ENCODE data around the gene GLS. TPM values are rescaled to one million over a fixed set of nuclear protein-coding genes. Genes with fewer than 3 reads are reported as not detected.

GLS gene
- total RNA-seq, 4 donors from 2014 or later, result 85.4 to 219 (median 117) TPM

DNA sequence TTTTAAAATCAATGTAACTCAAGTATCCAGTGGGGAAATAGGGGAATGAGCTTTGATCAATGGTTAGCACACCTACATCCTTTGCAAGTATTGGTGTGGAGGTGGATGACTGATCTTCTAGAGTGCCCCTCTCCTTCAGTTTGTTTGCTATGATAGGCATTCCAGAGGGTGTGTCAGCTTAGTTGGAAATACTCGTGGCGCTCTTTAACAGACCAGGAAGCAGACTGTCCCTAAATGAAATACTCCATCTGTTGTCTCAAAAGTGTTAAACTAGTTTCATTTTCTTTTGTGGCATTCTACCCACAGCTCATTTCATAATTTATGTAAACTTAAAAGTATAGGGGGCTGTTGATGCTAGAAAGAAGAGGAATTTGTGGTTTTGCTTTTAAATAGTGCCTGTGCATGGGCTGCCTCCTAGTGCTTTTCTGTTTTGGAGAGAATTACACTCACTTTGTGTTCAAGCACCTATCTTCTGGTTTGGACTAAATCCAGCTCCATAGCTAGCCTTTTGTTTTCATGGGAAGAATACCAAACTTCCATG lies 67.2 kb downstream of the GLS start:
- no peaks in the 10 kb centered on the region for H3K36me3 ChIP-seq
- no peaks in the 10 kb centered on the region for H3K27me3 ChIP-seq
- H3K4me3 ChIP-seq, result peak overlapping the region in 1 of 2 donors; percentile 0
- H3K9me3 ChIP-seq, result no peaks in the 10 kb centered on the region
- 7 to 20% methylated on average over 2 of the region's 2 CpGs for WGBS, 2 donors (ENCODE audit: low coverage in 1 of 2)
- peak; percentile 46 for ATAC-seq
- peaks cover 12 to 33% (median 12%) of the 10 kb centered on the region in 3 donors for H3K4me1 ChIP-seq
- TF ChIP-seq POLR2AphosphoS5 (IDR thresholded peaks at IDR 0.05) (no peak), EP300 (IDR thresholded peaks at IDR 0.05) (no peak), POLR2A (IDR thresholded peaks at IDR 0.05) (no peak)
- TF ChIP-seq, protein P1, sequence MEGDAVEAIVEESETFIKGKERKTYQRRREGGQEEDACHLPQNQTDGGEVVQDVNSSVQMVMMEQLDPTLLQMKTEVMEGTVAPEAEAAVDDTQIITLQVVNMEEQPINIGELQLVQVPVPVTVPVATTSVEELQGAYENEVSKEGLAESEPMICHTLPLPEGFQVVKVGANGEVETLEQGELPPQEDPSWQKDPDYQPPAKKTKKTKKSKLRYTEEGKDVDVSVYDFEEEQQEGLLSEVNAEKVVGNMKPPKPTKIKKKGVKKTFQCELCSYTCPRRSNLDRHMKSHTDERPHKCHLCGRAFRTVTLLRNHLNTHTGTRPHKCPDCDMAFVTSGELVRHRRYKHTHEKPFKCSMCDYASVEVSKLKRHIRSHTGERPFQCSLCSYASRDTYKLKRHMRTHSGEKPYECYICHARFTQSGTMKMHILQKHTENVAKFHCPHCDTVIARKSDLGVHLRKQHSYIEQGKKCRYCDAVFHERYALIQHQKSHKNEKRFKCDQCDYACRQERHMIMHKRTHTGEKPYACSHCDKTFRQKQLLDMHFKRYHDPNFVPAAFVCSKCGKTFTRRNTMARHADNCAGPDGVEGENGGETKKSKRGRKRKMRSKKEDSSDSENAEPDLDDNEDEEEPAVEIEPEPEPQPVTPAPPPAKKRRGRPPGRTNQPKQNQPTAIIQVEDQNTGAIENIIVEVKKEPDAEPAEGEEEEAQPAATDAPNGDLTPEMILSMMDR (IDR thresholded peaks at IDR 0.05), result no peak
- H3K27ac ChIP-seq, result peak overlapping the region in 2 of 4 donors; percentile 36 to 42

DNA sequence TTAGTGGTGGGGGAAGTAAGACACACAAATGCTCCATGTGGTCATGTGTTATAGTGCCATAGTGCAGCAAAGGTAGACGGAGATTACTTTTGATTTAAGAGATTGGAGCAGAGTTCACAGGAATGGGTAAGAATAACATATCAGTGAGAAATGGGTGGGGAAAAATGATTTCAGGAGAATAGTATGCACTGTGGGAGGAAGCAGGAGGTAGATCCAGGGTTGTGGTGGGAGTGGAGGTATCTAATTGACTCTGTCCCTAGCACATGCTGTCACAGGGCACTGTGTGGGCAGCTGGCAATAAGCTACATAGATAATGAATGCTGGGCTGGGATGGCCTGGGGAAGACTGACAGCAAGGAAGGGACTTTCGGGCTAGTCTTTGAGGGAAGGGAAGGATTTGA lies 68.0 kb downstream of the GLS start:
- peaks cover 12 to 33% (median 12%) of the 10 kb centered on the region in 3 donors for H3K4me1 ChIP-seq
- no peak overlapping the region for H3K27ac ChIP-seq
- no peak overlapping the region for H3K4me3 ChIP-seq
- 46 to 52% methylated on average over 2 of the region's 2 CpGs for WGBS, 2 donors (ENCODE audit: low coverage in 1 of 2)
- H3K27me3 ChIP-seq, result no peaks in the 10 kb centered on the region
- ATAC-seq, result no peak
- H3K9me3 ChIP-seq, result no peaks in the 10 kb centered on the region
- no peaks in the 10 kb centered on the region for H3K36me3 ChIP-seq
- TF ChIP-seq, protein P1 (IDR thresholded peaks at IDR 0.05), result no peak
- TF ChIP-seq POLR2AphosphoS5 (IDR thresholded peaks at IDR 0.05) (no peak), POLR2A (IDR thresholded peaks at IDR 0.05) (no peak), EP300 (IDR thresholded peaks at IDR 0.05) (no peak)

- TF ChIP-seq POLR2AphosphoS5 (IDR thresholded peaks at IDR 0.05) (no peak), EP300 (IDR thresholded peaks at IDR 0.05) (no peak), POLR2A (IDR thresholded peaks at IDR 0.05) (no peak)
- TF ChIP-seq, protein P1 (IDR thresholded peaks at IDR 0.05), result no peak
- Histone ChIP-seq H3K4me3 (no peak overlapping the region), H3K4me1 (peaks cover 12 to 33% (median 12%) of the 10 kb centered on the region in 3 donors), H3K9me3 (no peaks in the 10 kb centered on the region), H3K27ac (no peak overlapping the region), H3K27me3 (no peaks in the 10 kb centered on the region), H3K36me3 (no peaks in the 10 kb centered on the region)
- no peak for ATAC-seq
- 90 to 100% methylated on average over 2 to 3 of the region's 3 CpGs for WGBS, 2 donors (ENCODE audit: low coverage in 1 of 2)
These were observed 70.0 kb downstream of the GLS start for GRCh38 chr2:190950566-190950991.

GRCh38 chr2:190953257-190953656 lies 72.6 kb downstream of the GLS start:
- 50 to 51% methylated on average over 4 of the region's 4 CpGs for WGBS, 2 donors (ENCODE audit: low coverage in 1 of 2)

More at GRCh38 chr2:190953257-190953656, 72.6 kb downstream of the GLS start:
- Histone ChIP-seq H3K36me3 (peaks cover 0 to 6% of the 10 kb centered on the region in 2 donors), H3K4me1 (peaks cover 0 to 6% (median 5%) of the 10 kb centered on the region in 3 donors), H3K4me3 (no peak overlapping the region), H3K27ac (no peak overlapping the region), H3K9me3 (peaks cover 0 to 5% (median 0%) of the 10 kb centered on the region in 3 donors), H3K27me3 (no peaks in the 10 kb centered on the region)
- TF ChIP-seq POLR2A (IDR thresholded peaks at IDR 0.05) (no peak), POLR2AphosphoS5 (IDR thresholded peaks at IDR 0.05) (no peak), EP300 (IDR thresholded peaks at IDR 0.05) (no peak)
- TF ChIP-seq, protein P1 (IDR thresholded peaks at IDR 0.05), result no peak
- no peak for ATAC-seq
